ENCODE results near the gene FAM222B.

The FAM222B gene

DNA sequence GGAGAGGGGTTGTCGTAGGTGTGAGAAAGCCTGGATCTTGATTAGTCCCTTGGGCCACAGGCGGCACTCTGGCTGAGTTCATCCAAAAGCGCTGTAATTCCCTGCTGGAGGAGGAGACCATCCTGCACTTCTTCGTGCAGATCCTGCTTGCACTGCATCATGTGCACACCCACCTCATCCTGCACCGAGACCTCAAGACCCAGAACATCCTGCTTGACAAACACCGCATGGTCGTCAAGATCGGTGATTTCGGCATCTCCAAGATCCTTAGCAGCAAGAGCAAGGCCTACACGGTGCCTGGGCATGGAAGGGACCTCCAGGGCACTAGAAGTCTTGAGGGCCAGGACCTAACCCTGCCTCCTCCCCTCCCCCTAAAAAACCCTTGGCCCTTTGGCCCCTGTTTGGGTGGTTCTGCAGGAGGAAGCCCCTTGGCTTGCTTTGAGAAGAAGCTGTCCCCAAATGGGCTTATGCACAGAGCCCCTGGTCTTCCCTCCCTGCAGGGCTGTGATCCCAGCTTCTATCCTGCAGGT is 107.8 kb downstream of the FAM222B start:
- no peak overlapping the region for H2AFZ ChIP-seq (ENCODE audit: low read depth, low read length, severe bottlenecking)

DNA sequence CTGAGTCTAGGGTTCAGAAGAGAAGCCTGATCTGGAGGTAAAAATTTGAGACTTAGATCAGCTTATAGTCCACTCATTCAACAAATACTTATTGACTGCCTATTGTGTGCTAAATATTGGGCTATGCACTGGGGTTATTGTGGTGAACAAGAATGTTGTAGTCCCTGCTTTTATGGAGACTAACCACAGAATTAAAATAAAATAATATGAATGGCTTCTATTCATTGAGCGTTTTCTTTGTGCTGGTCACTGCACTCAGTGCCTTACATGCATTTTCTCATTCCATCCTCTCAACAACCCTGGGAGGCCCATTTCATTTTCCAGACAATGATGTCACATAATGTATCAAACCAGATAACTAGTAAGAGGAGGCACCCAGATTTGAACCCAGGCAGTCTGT is 109.2 kb downstream of the FAM222B start:
- Histone ChIP-seq H3K9me3 (ENCODE audit: insufficient read depth, low read length) (peaks cover 6% of the 10 kb centered on the region; the same call in 1 of the 2 replicates), H3K27ac (ENCODE audit: low read depth, low read length) (peak overlapping the region; percentile 70), H3F3A (ENCODE audit: insufficient read depth) (peaks cover 37% of the 10 kb centered on the region), H3K9me2 (replicated peaks; ENCODE audit: insufficient read depth, low read length) (no peaks in the 10 kb centered on the region), H3K4me3 (ENCODE audit: insufficient read depth, low read length, poor library complexity, severe bottlenecking) (no peak overlapping the region), H3K79me2 (ENCODE audit: insufficient read depth, low read length) (peaks cover 6% of the 10 kb centered on the region; the same call in 1 of the 2 replicates), H3K9ac (ENCODE audit: low read length) (peak overlapping the region; percentile 15; the same call in 1 of the 2 replicates), H4K20me1 (ENCODE audit: low read depth, low read length) (no peaks in the 10 kb centered on the region), H3K27me3 (ENCODE audit: low read length) (no peaks in the 10 kb centered on the region), H3K36me3 (ENCODE audit: low read length) (peaks cover 10% of the 10 kb centered on the region; the same call in 1 of the 2 replicates), H3K4me2 (ENCODE audit: low read depth, low read length, poor library complexity, severe bottlenecking) (peak overlapping the region; percentile 11), H2AFZ (ENCODE audit: low read depth, low read length, severe bottlenecking) (no peak overlapping the region)
- TF ChIP-seq, protein P1, sequence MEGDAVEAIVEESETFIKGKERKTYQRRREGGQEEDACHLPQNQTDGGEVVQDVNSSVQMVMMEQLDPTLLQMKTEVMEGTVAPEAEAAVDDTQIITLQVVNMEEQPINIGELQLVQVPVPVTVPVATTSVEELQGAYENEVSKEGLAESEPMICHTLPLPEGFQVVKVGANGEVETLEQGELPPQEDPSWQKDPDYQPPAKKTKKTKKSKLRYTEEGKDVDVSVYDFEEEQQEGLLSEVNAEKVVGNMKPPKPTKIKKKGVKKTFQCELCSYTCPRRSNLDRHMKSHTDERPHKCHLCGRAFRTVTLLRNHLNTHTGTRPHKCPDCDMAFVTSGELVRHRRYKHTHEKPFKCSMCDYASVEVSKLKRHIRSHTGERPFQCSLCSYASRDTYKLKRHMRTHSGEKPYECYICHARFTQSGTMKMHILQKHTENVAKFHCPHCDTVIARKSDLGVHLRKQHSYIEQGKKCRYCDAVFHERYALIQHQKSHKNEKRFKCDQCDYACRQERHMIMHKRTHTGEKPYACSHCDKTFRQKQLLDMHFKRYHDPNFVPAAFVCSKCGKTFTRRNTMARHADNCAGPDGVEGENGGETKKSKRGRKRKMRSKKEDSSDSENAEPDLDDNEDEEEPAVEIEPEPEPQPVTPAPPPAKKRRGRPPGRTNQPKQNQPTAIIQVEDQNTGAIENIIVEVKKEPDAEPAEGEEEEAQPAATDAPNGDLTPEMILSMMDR (IDR thresholded peaks at IDR 0.05; ENCODE audit: insufficient read depth, low read length, poor library complexity, severe bottlenecking), result no peak
- TF ChIP-seq EZH2phosphoT487 (conservative IDR thresholded peaks at IDR 0.05; ENCODE audit: low read length), result no peak

More for the DNA sequence above, 107.8 kb downstream of the FAM222B start:
- Histone ChIP-seq H3F3A (ENCODE audit: insufficient read depth) (peaks cover 40% of the 10 kb centered on the region), H4K20me1 (ENCODE audit: low read depth, low read length) (no peaks in the 10 kb centered on the region), H3K27me3 (ENCODE audit: low read length) (no peaks in the 10 kb centered on the region), H3K9ac (ENCODE audit: low read length) (no peak overlapping the region), H3K36me3 (ENCODE audit: low read length) (peaks cover 10% of the 10 kb centered on the region; the same call in 1 of the 2 replicates), H3K4me3 (ENCODE audit: insufficient read depth, low read length, poor library complexity, severe bottlenecking) (no peak overlapping the region), H3K27ac (ENCODE audit: low read depth, low read length) (peak overlapping the region; percentile 70), H3K9me2 (replicated peaks; ENCODE audit: insufficient read depth, low read length) (no peaks in the 10 kb centered on the region), H3K79me2 (ENCODE audit: insufficient read depth, low read length) (peaks cover 3% of the 10 kb centered on the region; the same call in 1 of the 2 replicates), H3K9me3 (ENCODE audit: insufficient read depth, low read length) (peaks cover 6% of the 10 kb centered on the region; the same call in 1 of the 2 replicates), H3K4me2 (ENCODE audit: low read depth, low read length, poor library complexity, severe bottlenecking) (no peak overlapping the region)
- no peak for TF ChIP-seq EZH2phosphoT487 (conservative IDR thresholded peaks at IDR 0.05; ENCODE audit: low read length)
- TF ChIP-seq, protein P1 (IDR thresholded peaks at IDR 0.05; ENCODE audit: insufficient read depth, low read length, poor library complexity, severe bottlenecking), result no peak

DNA sequence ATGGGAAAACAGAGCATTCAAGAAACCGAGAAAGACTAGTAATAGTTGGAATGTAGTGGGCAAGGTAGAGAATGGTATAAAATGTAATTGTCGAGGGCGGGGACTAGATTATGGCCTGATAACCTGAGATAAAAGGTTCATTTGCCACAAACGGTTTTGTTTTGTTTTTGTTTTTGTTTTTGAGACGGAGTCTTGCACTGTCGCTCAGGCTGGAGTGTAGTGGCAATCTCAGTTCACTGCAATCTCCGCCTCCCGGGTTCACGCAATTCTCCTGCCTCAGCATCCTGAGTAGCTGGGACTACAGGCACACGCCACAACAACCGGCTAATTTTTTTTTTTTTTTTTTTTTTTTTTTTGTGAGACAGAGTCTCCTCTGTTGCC is 112.7 kb downstream of the FAM222B start:
- Histone ChIP-seq H3K4me2 (ENCODE audit: low read depth, low read length, poor library complexity, severe bottlenecking) (peak overlapping the region; percentile 96), H3K79me2 (ENCODE audit: insufficient read depth, low read length) (peaks cover 14% of the 10 kb centered on the region; the same call in 1 of the 2 replicates), H3K36me3 (ENCODE audit: low read length) (peaks cover 4% of the 10 kb centered on the region; the same call in 1 of the 2 replicates), H4K20me1 (ENCODE audit: low read depth, low read length) (no peaks in the 10 kb centered on the region), H2AFZ (ENCODE audit: low read depth, low read length, severe bottlenecking) (no peak overlapping the region), H3K9me2 (replicated peaks; ENCODE audit: insufficient read depth, low read length) (no peaks in the 10 kb centered on the region), H3K9ac (ENCODE audit: low read length) (0 out of 2 replicates have a peak overlapping the region, but pooled peaks have one; percentile 82), H3K27ac (ENCODE audit: low read depth, low read length) (peak overlapping the region; percentile 100), H3K4me3 (ENCODE audit: insufficient read depth, low read length, poor library complexity, severe bottlenecking) (no peak overlapping the region), H3F3A (ENCODE audit: insufficient read depth) (peaks cover 45% of the 10 kb centered on the region), H3K27me3 (ENCODE audit: low read length) (no peaks in the 10 kb centered on the region), H3K9me3 (ENCODE audit: insufficient read depth, low read length) (no peaks in the 10 kb centered on the region; the same call in 1 of the 2 replicates)
- TF ChIP-seq, protein P1 (IDR thresholded peaks at IDR 0.05; ENCODE audit: insufficient read depth, low read length, poor library complexity, severe bottlenecking), result no peak
- no peak for TF ChIP-seq EZH2phosphoT487 (conservative IDR thresholded peaks at IDR 0.05; ENCODE audit: low read length)

Measured in SU-DHL-6 (cell line).